ENCODE results near the gene NLRP10.

GRCh38 chr11:7955191-7955590, 10.1 kb downstream of the NLRP10 start:
- TF ChIP-seq CTCF (IDR thresholded peaks at IDR 0.05) (no peak), ZNF532 (CRISPR knock-in tag; IDR thresholded peaks at IDR 0.05; ENCODE audit: borderline replicate concordance) (no peak), NFE2L1 (CRISPR knock-in tag; IDR thresholded peaks at IDR 0.05) (no peak), TEAD1 (CRISPR knock-in tag; IDR thresholded peaks at IDR 0.05) (no peak), NR2C2 (CRISPR knock-in tag; IDR thresholded peaks at IDR 0.05) (no peak), MXD4 (CRISPR knock-in tag; IDR thresholded peaks at IDR 0.05; ENCODE audit: borderline replicate concordance) (no peak), CREB1 (CRISPR knock-in tag; IDR thresholded peaks at IDR 0.05) (no peak), FOXJ3 (CRISPR knock-in tag; IDR thresholded peaks at IDR 0.05; ENCODE audit: borderline replicate concordance) (no peak), USF1 (CRISPR knock-in tag; IDR thresholded peaks at IDR 0.05) (no peak)
- TF ChIP-seq, protein P1, sequence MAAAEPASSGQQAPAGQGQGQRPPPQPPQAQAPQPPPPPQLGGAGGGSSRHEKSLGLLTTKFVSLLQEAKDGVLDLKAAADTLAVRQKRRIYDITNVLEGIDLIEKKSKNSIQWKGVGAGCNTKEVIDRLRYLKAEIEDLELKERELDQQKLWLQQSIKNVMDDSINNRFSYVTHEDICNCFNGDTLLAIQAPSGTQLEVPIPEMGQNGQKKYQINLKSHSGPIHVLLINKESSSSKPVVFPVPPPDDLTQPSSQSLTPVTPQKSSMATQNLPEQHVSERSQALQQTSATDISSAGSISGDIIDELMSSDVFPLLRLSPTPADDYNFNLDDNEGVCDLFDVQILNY (CRISPR knock-in tag; IDR thresholded peaks at IDR 0.05): no peak
- TF ChIP-seq, protein P2, sequence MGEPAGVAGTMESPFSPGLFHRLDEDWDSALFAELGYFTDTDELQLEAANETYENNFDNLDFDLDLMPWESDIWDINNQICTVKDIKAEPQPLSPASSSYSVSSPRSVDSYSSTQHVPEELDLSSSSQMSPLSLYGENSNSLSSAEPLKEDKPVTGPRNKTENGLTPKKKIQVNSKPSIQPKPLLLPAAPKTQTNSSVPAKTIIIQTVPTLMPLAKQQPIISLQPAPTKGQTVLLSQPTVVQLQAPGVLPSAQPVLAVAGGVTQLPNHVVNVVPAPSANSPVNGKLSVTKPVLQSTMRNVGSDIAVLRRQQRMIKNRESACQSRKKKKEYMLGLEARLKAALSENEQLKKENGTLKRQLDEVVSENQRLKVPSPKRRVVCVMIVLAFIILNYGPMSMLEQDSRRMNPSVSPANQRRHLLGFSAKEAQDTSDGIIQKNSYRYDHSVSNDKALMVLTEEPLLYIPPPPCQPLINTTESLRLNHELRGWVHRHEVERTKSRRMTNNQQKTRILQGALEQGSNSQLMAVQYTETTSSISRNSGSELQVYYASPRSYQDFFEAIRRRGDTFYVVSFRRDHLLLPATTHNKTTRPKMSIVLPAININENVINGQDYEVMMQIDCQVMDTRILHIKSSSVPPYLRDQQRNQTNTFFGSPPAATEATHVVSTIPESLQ (CRISPR knock-in tag; IDR thresholded peaks at IDR 0.05): no peak

Measured in WTC11 (cell line).